ENCODE data around the gene ENPP3.

ENPP3 gene

GRCh38 chr6:131780600-131780999 lies 143.5 kb downstream of the ENPP3 start:
- Histone ChIP-seq H3K79me1 (ENCODE audit: low read depth, low read length) (no peaks in the 10 kb centered on the region), H2BK15ac (ENCODE audit: low read length) (no peak overlapping the region), H3K9me3 (replicated peaks in 1 of 2; ENCODE audit: control insufficient read depth in 2 of 2, insufficient read depth in 1 of 2, low read depth in 1 of 2, low read length in 2 of 2) (no peaks in the 10 kb centered on the region), H2BK12ac (ENCODE audit: low read length) (no peak overlapping the region), H2BK120ac (ENCODE audit: low read depth, low read length) (no peak overlapping the region), H3K4me2 (ENCODE audit: insufficient read depth, low read length, poor library complexity, severe bottlenecking) (no peak overlapping the region), H3K27ac (replicated peaks; ENCODE audit: low read length) (no peak overlapping the region), H3K9ac (ENCODE audit: low read depth, low read length, poor library complexity) (no peak overlapping the region), H3K4me3 (ENCODE audit: low read length in 2 of 2) (no peak overlapping the region), H4K91ac (ENCODE audit: low read depth, low read length, poor library complexity) (no peak overlapping the region), H3K4me1 (ENCODE audit: control insufficient read depth in 2 of 2, insufficient read depth in 1 of 2, low read depth in 1 of 2, low read length in 2 of 2) (no peaks in the 10 kb centered on the region), H2AK5ac (ENCODE audit: low read depth, low read length) (no peak overlapping the region), H3K18ac (ENCODE audit: low read length) (no peak overlapping the region), H4K8ac (ENCODE audit: low read depth, low read length) (no peak overlapping the region), H3K14ac (ENCODE audit: low read length) (no peak overlapping the region), H2AFZ (ENCODE audit: low read length) (no peak overlapping the region), H3K4ac (ENCODE audit: low read length) (no peak overlapping the region), H3K36me3 (replicated peaks in 1 of 2; ENCODE audit: control insufficient read depth in 2 of 2, insufficient read depth in 2 of 2, low read length in 2 of 2) (no peaks in the 10 kb centered on the region), H3K27me3 (ENCODE audit: control insufficient read depth in 3 of 3, insufficient read depth in 3 of 3, low read depth in 1 of 3, low read length in 3 of 3) (peaks cover 0 to 7% (median 0%) of the 10 kb centered on the region in 3 experiments), H3K23ac (ENCODE audit: low read depth, low read length, poor library complexity) (no peak overlapping the region), H2BK5ac (ENCODE audit: low read length) (no peak overlapping the region)
- WGBS, 2 donors (ENCODE audit: extremely low coverage in 2 of 2, insufficient read length in 2 of 2, insufficient replicate concordance in 1 of 2) = no CpG with 5 or more reads among the region's 11 CpGs
- DNase-seq (ENCODE audit: low spot score) = no peak

- H3K9ac ChIP-seq (ENCODE audit: low read depth, low read length, poor library complexity) = no peak overlapping the region
- no peak overlapping the region for H3K18ac ChIP-seq (ENCODE audit: low read length)
- no peak overlapping the region for H2BK15ac ChIP-seq (ENCODE audit: low read length)
- no peak overlapping the region for H3K4ac ChIP-seq (ENCODE audit: low read length)
- H3K79me1 ChIP-seq (ENCODE audit: low read depth, low read length) = no peaks in the 10 kb centered on the region
- no peak overlapping the region for H3K14ac ChIP-seq (ENCODE audit: low read length)
- no peaks in the 10 kb centered on the region for H3K4me1 ChIP-seq (ENCODE audit: control insufficient read depth in 2 of 2, insufficient read depth in 1 of 2, low read depth in 1 of 2, low read length in 2 of 2)
- H2BK5ac ChIP-seq (ENCODE audit: low read length) = no peak overlapping the region
- H2BK12ac ChIP-seq (ENCODE audit: low read length) = no peak overlapping the region
- H2AK5ac ChIP-seq (ENCODE audit: low read depth, low read length) = no peak overlapping the region
- H3K4me2 ChIP-seq (ENCODE audit: insufficient read depth, low read length, poor library complexity, severe bottlenecking) = no peak overlapping the region
- no peak overlapping the region for H4K8ac ChIP-seq (ENCODE audit: low read depth, low read length)
- H3K9me3 ChIP-seq (replicated peaks in 1 of 2; ENCODE audit: control insufficient read depth in 2 of 2, insufficient read depth in 1 of 2, low read depth in 1 of 2, low read length in 2 of 2) = no peaks in the 10 kb centered on the region
- no peak overlapping the region for H3K4me3 ChIP-seq (ENCODE audit: low read length in 2 of 2)
- no peak overlapping the region for H4K91ac ChIP-seq (ENCODE audit: low read depth, low read length, poor library complexity)
- no peak overlapping the region for H3K27ac ChIP-seq (replicated peaks; ENCODE audit: low read length)
- DNase-seq (ENCODE audit: low spot score) = no peak
- H2BK120ac ChIP-seq (ENCODE audit: low read depth, low read length) = no peak overlapping the region
- H3K36me3 ChIP-seq (replicated peaks in 1 of 2; ENCODE audit: control insufficient read depth in 2 of 2, insufficient read depth in 2 of 2, low read length in 2 of 2) = no peaks in the 10 kb centered on the region
- WGBS, 2 donors (ENCODE audit: extremely low coverage in 2 of 2, insufficient read length in 2 of 2, insufficient replicate concordance in 1 of 2) = no CpG with 5 or more reads among the region's 3 CpGs
- H2AFZ ChIP-seq (ENCODE audit: low read length) = no peak overlapping the region
- H3K23ac ChIP-seq (ENCODE audit: low read depth, low read length, poor library complexity) = no peak overlapping the region
- H3K27me3 ChIP-seq (ENCODE audit: control insufficient read depth in 3 of 3, insufficient read depth in 3 of 3, low read depth in 1 of 3, low read length in 3 of 3) = peaks cover 0 to 2% (median 0%) of the 10 kb centered on the region in 3 experiments
These were observed 144.6 kb downstream of the ENPP3 start for GRCh38 chr6:131781687-131782086.

GRCh38 chr6:131782764-131783163 lies 145.7 kb downstream of the ENPP3 start:
- Histone ChIP-seq H3K18ac (ENCODE audit: low read length) (no peak overlapping the region), H2AFZ (ENCODE audit: low read length) (no peak overlapping the region), H3K27me3 (ENCODE audit: control insufficient read depth in 3 of 3, insufficient read depth in 3 of 3, low read depth in 1 of 3, low read length in 3 of 3) (peaks cover 0 to 2% (median 0%) of the 10 kb centered on the region in 3 experiments), H3K27ac (replicated peaks; ENCODE audit: low read length) (no peak overlapping the region), H3K4me3 (ENCODE audit: low read length in 2 of 2) (no peak overlapping the region), H3K79me1 (ENCODE audit: low read depth, low read length) (no peaks in the 10 kb centered on the region), H4K91ac (ENCODE audit: low read depth, low read length, poor library complexity) (no peak overlapping the region), H3K9ac (ENCODE audit: low read depth, low read length, poor library complexity) (no peak overlapping the region), H3K4me2 (ENCODE audit: insufficient read depth, low read length, poor library complexity, severe bottlenecking) (no peak overlapping the region), H3K14ac (ENCODE audit: low read length) (no peak overlapping the region), H3K4ac (ENCODE audit: low read length) (no peak overlapping the region), H2AK5ac (ENCODE audit: low read depth, low read length) (no peak overlapping the region), H3K4me1 (ENCODE audit: control insufficient read depth in 2 of 2, insufficient read depth in 1 of 2, low read depth in 1 of 2, low read length in 2 of 2) (no peaks in the 10 kb centered on the region), H2BK5ac (ENCODE audit: low read length) (no peak overlapping the region), H3K23ac (ENCODE audit: low read depth, low read length, poor library complexity) (no peak overlapping the region), H2BK12ac (ENCODE audit: low read length) (no peak overlapping the region), H2BK120ac (ENCODE audit: low read depth, low read length) (no peak overlapping the region), H2BK15ac (ENCODE audit: low read length) (no peak overlapping the region), H3K36me3 (replicated peaks in 1 of 2; ENCODE audit: control insufficient read depth in 2 of 2, insufficient read depth in 2 of 2, low read length in 2 of 2) (no peaks in the 10 kb centered on the region), H3K9me3 (replicated peaks in 1 of 2; ENCODE audit: control insufficient read depth in 2 of 2, insufficient read depth in 1 of 2, low read depth in 1 of 2, low read length in 2 of 2) (no peaks in the 10 kb centered on the region), H4K8ac (ENCODE audit: low read depth, low read length) (no peak overlapping the region)
- DNase-seq (ENCODE audit: low spot score) = no peak
- WGBS, 2 donors (ENCODE audit: extremely low coverage in 2 of 2, insufficient read length in 2 of 2, insufficient replicate concordance in 1 of 2) = no CpG with 5 or more reads among the region's 1 CpG

- H2AFZ ChIP-seq (ENCODE audit: low read length) = no peak overlapping the region
- H3K23ac ChIP-seq (ENCODE audit: low read depth, low read length, poor library complexity) = no peak overlapping the region
- H3K27me3 ChIP-seq (ENCODE audit: control insufficient read depth in 3 of 3, insufficient read depth in 3 of 3, low read depth in 1 of 3, low read length in 3 of 3) = peaks cover 0 to 2% (median 0%) of the 10 kb centered on the region in 3 experiments
- H4K91ac ChIP-seq (ENCODE audit: low read depth, low read length, poor library complexity) = no peak overlapping the region
- no peaks in the 10 kb centered on the region for H3K79me1 ChIP-seq (ENCODE audit: low read depth, low read length)
- no peak overlapping the region for H2BK5ac ChIP-seq (ENCODE audit: low read length)
- no peak overlapping the region for H3K4me3 ChIP-seq (ENCODE audit: low read length in 2 of 2)
- no peak overlapping the region for H3K18ac ChIP-seq (ENCODE audit: low read length)
- H4K8ac ChIP-seq (ENCODE audit: low read depth, low read length) = no peak overlapping the region
- no peak overlapping the region for H3K4ac ChIP-seq (ENCODE audit: low read length)
- H2BK12ac ChIP-seq (ENCODE audit: low read length) = no peak overlapping the region
- no peak overlapping the region for H3K27ac ChIP-seq (replicated peaks; ENCODE audit: low read length)
- no peak overlapping the region for H2BK120ac ChIP-seq (ENCODE audit: low read depth, low read length)
- no CpG with 5 or more reads among the region's 1 CpG for WGBS, 2 donors (ENCODE audit: extremely low coverage in 2 of 2, insufficient read length in 2 of 2, insufficient replicate concordance in 1 of 2)
- no peak overlapping the region for H2BK15ac ChIP-seq (ENCODE audit: low read length)
- no peak overlapping the region for H3K9ac ChIP-seq (ENCODE audit: low read depth, low read length, poor library complexity)
- H3K4me1 ChIP-seq (ENCODE audit: control insufficient read depth in 2 of 2, insufficient read depth in 1 of 2, low read depth in 1 of 2, low read length in 2 of 2) = no peaks in the 10 kb centered on the region
- H2AK5ac ChIP-seq (ENCODE audit: low read depth, low read length) = no peak overlapping the region
- no peaks in the 10 kb centered on the region for H3K9me3 ChIP-seq (replicated peaks in 1 of 2; ENCODE audit: control insufficient read depth in 2 of 2, insufficient read depth in 1 of 2, low read depth in 1 of 2, low read length in 2 of 2)
- DNase-seq (ENCODE audit: low spot score) = no peak
- H3K4me2 ChIP-seq (ENCODE audit: insufficient read depth, low read length, poor library complexity, severe bottlenecking) = no peak overlapping the region
- no peaks in the 10 kb centered on the region for H3K36me3 ChIP-seq (replicated peaks in 1 of 2; ENCODE audit: control insufficient read depth in 2 of 2, insufficient read depth in 2 of 2, low read length in 2 of 2)
- no peak overlapping the region for H3K14ac ChIP-seq (ENCODE audit: low read length)
These were observed 147.5 kb downstream of the ENPP3 start for GRCh38 chr6:131784561-131784960.

Measured in neuronal stem cell (in vitro differentiated cells).